Fibroblast of peridontal ligament (primary cell): ENCODE measurements around the gene CDC42BPB.
A peak's percentile ranks its signal among the peaks of the same experiment; 100 is the strongest.

Experiments used
- DNase-seq: peaks from one replicate; pipeline ENCODE4 v3.0.0-alpha.2; 2010; ENCODE audit errors: extremely low read depth

The CDC42BPB gene

DNA sequence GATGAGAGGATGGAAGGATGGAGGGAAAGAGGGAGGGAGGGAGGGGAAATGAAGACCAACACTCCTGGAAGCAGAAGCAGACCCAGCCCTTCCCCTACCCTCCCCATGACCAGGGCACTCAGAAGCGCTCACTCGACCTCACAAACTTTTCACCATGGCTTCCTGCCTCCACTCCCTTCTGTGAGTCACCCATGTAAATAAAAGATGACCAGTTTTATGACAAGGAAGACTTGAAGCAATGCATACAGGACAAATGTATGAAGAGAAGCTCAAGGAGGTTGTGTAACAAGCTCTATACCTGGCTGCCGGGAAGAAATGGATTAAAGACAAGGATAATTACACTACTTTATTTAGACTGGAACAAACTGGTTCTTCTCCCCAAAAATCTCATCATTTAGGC is 63.8 kb downstream of the CDC42BPB start:
- peak; percentile 18 for DNase-seq

DNA sequence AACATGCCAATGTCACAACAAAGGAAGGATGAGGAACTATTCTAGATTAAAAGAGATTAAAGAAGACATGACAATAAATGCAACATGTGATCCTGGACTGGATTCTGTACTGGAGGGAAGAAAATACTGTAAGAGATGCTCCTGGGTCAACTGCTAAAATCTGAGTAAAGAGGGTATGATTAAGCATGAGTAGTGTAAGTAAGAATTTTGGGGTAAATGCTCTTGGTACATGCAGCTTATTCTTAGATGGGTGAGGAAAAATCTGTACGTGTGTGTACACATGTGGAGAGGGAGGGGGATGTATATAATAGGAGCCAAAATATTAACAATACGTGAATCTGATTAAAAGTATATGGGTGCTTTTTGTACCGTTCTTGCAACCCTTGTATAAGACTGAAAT is 66.0 kb downstream of the CDC42BPB start:
- no peak for DNase-seq

DNA sequence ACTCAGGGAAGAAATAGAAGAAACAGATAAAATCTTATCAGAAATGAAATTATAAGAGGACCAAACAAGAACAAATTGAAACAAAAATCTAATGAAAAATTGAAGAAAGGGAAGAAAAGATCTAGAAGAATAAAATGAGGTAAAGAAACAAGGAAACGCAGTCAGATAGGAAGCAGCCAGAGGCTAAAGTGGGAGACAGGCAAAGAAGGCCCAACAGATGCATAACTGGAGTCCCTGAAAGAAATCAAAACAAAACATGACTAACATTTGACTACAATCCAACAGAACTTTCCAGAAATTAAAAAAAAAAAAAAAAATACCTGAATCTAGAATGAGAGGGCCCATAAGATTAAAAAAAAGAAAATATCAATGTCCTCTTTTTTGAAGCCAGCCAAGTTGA is 69.3 kb downstream of the CDC42BPB start:
- peak; percentile 21 for DNase-seq

DNA sequence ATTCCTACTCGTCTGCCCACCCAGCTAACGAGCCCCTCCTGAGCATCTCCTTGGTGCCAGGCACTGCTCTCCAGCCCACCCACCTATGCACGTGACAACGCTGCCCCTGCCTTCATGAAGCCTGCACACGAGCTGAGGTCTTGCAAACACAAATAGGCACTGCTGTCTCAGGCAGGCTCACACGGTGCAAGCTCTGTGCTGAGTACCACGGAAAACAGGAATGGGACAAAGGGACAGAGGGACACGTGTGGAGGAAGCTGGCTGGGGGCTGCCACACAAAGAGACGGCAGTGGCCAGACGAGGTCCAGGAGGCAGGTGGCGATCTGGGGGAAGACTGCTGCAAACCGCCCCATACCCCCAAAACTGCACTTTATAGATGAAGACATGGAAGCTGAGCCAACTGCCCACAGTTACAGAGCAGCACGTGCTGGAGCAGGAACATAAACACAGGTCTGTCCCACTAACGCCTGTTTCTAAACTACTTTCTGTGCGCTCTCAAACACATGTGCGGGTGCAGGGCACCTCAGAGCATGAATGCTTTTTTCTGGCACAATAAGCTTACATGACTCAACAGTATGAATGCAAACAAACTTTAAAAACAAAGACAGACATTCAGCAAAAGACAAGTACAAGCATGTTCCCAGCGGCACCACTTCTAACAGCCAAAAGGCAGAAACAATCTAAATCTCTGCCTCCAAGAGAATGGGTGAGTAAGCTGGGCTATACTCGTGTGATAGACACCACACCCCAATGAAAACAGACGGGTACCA is 70.4 kb downstream of the CDC42BPB start:
- DNase-seq: peak; percentile 65

DNA sequence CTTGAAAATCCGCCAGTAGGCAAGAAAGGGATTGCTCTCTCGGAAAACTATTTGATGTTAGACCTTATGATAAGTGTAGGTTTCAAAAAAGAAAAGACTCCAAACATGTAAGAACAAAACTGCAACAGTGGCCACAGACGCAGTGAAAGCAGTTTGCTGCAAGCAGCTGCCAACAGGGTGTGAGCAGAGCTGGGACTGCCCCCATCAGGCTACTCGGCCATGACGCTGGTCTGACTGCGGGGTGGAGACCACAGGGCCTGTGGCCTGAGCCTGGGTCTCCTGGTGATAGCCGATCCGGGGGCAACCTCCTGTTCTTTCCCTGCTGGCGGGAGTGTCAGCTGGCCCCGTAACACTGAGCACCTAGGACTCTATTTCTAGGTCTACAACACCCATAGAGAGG is 71.7 kb downstream of the CDC42BPB start:
- DNase-seq: no peak

DNA sequence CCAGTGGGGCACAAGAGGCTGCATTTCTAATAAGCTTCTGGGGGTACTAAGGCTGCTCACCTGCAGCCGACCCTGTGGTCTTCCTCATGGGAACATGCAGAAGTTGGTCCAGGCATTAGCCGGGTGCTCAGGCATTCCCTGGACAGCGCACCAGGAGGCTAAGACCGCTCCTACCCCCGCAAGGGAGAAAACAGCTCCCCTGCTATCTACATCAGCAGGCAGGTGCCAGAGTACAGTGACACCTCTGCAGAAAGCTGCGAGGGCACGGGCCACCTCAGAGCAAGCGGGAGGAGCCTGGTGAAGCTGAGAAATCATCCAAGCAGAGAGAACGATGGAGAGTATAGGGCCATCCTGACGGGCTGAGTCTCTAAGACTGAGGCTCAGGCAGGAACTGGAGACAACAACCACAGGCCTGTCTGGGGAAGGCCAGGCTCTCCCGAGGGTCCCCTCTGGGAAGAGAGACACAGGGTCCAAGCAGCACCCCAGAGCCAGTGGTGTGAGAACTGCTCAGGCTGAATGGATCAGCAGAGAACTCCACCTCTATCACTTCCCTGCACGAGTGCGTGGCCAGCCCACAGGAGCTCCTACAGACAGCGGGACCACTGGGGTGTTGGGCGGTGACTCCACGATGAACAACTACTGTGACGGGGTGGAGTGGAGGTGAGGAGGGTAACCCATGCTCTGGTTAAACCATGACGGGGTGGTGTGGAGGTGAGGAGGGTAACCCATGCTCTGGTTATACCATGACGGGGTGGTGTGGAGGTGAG is 72.8 kb downstream of the CDC42BPB start:
- no peak for DNase-seq

DNA sequence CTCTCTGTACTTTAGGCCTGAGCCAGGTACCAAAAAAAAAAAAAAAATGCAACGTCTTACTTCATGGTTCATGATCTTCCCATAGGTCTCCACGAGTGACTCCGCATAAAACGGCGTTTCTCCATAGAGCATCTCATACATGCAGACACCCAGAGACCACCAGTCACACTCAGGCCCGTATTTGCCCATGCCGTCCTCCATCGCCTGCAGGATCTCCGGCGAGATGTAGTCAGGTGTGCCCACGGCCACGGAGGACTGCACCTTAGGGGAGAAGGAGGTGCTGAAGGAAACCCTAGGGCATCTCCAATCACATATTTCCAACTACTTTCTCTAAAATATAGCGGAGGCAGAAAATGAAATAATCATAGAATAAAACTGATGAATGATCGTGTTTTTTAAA is 73.9 kb downstream of the CDC42BPB start:
- DNase-seq: no peak

DNA sequence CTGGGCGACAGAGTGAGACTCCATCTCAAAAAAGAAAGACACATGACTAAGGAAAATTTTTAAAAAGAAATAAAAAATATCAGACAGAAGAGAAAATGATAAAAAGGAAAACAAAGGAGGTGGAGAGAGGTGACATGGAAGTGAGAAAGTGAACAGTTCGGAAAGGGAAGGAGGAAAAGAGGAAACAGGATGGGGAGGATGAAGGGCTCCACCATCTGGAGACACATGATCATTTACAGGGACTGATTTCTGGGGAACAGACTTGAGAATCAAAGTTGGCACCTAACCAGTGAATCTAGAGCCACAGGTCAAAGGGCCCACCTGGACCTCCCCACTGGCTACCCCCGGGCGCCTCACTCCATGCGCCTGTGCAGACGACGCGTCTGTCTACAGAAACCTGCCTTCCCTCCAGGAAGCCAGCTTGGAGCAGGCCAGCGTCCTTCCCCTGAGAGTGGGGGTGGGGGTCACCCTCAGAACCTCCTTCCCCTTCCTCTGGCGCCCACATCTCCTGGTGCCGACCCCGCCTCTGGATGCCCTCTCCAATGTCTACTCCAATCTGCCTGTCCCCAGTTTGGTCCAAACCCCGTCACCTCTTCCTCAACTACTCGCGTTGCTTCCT is 74.4 kb downstream of the CDC42BPB start:
- no peak for DNase-seq

DNA sequence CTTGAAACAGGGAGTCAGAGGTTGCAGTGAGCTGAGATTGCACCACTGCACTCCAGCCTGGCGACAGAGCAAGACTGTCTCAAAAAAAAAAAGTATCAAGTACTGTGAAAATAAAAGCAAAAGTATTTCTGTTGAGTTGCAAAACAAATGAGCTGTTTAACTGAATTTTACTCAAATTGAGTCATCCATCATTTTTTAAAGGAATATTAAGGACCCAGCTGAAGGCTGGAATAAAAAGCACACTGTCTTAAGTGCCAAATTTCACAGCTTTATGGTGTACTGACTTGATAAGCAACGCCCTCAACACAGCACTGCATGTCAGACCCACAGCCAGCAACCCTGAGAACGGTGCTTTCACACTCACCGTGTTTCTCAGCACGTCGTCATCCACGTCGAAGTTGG is 76.9 kb downstream of the CDC42BPB start:
- peak; percentile 66 for DNase-seq

DNA sequence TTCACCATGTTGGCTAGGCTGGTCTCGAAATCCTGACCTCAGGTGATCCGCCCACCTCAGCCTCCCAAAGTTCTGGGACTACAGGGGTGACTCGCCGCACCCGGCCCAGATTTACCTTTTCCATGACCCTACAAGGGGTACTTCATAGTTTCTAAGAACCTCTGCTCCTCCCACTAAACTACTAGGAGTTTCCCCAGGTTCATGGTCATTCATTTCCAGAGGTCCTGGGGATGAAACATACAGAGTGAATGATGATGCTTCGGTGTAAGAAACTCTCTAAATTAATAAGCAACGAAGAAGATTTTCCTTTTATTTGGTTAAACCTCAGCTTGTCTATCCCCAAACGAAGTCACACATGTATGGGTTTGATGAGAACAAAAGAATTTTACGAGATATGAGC is 77.9 kb downstream of the CDC42BPB start:
- no peak for DNase-seq

DNA sequence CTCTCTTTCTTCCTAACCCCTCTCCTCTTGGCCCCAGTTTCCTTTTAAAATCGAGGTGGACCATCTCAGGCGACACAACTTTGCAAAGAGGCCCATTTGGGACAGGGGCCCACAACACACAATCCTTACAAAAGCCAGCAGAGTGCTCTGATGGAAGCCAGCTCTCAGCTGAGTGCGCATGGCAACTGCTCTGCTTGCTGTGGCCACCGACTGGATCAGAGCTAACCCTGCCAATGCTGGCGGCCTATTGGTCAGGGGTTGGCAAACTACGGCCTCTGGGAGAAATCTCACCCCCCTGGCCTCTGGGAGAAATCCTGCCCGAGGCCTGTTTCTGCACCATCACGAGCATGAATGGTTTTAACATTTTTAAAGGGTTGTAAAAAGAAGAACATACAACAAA is 79.9 kb downstream of the CDC42BPB start:
- DNase-seq: no peak

DNA sequence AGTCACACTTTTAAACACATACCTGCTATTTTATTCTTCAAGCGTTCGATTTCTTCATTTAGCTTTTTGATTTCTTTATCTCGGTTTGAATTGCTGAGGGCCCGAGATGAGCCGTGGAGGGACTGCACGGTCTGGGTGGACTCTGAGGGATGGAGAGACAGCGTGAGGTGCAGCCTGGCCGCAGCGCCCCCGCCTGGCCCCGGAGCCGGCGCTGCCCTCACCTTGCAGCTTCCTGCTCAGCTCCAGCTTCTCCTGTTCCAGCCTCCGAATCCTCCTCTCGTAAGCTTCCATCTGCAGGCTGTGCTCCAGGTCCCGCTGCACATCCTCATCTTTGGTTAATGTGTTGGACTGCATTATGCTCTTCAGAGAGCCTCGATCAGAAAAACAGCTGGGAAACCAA is 81.7 kb downstream of the CDC42BPB start:
- no peak for DNase-seq

DNA sequence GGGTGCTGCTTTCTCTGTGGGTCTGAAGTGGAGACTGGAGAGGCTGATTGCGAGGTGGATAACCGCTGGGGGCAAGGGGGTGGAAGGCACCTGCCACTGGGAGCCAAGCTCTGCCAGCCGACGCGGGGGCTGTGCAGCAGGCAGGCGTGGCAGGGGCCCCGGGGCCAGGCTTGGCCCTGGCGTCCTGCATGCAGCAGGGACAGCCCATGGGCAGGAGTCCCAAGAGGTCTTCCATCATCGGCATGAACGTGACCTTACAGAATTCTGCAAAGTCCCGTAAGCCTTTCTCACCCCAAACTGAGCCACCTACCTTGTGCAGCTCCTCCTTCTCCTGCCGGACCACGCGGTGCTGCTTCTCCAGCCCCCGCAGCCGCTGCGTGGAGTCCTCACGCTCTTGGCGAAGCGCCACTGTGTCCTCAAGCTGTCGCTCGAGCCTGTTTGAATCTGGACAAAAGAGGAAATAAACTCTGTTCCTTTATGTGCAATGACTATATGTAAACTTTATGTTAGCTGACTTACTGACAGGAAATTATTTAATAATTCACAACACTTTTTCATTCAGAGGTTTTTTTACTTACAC is 83.6 kb downstream of the CDC42BPB start:
- DNase-seq: no peak

DNA sequence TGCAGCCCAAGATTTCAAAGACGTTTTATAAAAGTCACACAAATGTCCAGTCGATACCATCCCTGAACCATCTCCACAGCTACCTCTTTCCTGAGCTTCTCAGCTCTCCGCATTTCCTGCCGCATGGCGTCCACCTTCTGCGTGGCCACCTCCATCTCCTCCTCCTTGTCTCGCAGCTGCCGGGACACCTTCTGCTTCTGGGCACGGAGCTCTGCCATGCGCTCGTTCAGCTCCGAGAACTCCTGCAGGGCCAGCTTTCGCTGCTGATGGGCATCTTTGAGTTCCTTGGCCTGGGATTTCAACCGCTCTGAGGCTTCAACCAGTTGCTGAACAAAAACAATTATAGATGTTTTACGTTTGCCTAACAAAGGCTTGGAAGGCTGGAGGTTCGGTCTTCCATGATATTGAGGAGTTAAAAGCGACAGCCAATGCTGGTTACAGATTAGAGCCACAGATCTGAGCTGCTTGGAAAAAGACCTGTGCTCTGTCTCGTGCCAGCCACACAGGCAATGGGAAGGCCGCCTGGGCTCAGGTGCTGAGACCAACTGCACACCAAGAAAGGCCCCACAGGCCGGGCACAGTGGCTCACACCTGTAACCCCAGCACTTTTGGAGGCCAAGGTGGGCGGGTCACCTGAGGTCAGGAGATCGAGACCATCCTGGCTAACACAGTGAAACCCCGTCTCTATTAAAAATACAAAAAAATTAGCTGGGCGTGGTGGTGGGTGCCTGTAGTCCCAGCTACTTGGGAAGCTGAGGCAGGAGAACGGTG is 85.3 kb downstream of the CDC42BPB start:
- DNase-seq: no peak

DNA sequence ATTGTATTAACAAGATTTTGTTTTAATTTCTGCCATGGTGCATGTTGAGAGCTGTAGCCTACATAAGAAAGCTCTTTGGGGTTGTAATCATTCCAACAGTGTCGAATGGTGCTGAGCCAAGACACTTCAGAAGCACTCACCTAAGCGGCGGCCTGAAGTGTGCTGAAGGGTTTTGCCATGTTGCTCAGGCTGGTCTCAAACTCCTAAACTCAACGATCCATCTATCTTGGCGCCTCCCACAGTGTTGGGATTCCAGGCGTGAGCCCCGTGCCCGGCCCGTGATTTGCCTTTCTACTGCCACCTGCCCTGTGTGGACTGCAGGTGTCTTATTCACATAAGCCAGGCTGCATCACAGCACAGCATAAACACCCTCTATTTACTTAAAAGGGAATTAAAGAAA is 86.0 kb downstream of the CDC42BPB start:
- DNase-seq: no peak

DNA sequence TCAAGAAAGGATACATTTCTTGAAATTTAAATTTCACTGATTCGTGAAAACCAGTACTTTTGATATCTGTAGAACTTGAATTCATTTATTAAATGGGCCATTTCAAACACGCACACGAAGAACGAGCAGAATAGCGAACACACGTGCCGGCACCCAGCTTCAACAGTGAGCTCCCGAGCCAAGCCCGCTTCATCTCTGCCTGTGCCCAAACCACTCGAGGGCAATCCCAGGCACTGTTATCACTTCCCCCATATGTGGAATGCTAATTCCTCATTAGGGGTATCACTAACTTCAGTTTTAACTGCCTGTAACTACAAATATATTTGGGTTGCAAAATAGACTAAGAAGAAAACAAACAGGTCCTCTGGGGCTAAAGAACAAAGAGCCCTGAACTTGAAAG is 86.9 kb downstream of the CDC42BPB start:
- no peak for DNase-seq

DNA sequence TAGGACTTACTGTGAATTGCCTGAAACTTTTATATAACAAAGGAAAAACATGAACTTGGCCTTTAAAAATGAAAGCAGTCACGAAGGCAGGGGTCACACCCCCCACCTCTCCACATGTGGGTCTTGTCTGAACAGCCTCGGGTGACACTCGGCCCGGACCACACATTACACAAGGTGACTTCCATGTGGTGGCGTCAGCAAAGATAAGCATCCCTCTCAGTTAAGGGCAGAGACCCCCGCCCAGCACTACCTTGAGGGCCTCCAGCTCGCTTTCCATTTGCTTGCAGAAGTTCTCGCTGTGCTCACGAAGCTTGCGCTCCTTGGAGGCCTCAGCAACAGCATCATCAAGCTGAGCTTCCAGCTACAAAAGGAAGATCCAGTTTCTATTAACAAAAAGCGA is 87.4 kb downstream of the CDC42BPB start:
- no peak for DNase-seq

DNA sequence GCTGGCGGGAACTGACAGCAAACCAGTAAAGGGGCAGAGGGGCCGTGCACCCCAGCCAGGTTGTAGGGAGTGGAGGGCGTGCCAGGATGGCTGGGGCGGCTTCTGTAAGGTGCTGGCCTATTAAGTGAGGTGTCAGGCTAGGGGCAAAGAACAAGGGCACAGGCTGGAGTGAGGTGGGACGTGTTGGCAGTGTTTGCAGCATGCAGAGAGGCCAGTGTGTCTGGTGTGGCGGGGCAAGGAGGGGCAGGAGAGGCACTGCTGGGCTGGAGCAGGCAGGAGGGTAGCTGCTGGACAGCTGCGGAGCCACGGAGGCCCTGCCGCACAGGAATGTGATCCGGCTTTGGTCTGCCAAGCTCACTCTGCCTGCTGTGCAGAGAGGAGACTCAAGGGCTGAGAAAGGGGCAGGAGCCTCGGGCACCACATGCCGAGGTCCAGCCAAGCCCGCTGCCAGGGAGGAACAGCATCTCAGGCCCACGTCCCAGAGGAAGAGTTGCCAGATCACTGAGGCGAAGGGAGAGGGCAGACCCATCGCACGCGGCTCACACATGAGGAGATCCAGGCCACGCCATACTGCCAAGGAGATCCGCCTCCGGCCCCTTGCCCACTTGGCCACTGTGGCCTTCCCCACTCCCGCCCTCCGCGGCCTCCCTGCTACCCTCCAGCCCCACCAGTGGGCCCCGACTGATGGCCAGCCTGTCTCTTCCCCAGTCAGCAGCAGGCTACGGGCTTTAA is 88.1 kb downstream of the CDC42BPB start:
- no peak for DNase-seq

DNA sequence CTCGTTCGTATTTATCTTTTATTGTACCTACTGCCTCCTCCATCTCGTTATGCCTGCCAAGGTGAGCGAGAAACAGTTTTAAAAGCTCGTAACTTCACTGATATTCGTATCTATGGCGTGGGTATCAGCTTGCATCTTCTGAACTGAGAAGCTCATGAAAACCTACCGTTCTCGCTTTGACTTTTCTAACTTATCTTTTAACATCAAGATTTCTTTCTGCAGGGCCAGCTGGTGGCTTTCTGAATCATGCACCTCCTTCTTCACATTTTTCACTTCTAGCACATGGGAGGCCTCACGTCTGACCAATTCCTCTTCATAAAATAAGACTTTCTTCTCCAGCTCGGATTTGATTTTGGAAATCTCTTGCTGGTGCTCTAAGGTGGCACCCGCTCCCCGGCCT is 89.0 kb downstream of the CDC42BPB start:
- no peak for DNase-seq

DNA sequence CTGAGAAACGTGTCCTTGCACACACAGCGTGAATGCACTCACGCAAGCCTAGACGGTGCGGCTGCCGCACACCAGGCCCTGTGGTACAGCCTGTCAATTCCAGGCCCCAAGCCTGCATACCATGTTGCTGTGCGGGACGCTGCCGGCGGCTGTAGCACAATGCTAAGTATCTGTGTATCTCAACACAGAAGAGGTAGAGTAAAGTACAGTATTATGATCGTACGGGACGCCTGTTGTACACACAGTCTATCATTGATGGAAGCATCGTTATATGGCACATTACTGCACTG is 89.9 kb downstream of the CDC42BPB start:
- DNase-seq: no peak
